NCI-H526 treated with DMSO at 0.1 percent for 48 hours (cell line): ENCODE results near the gene ZBTB7A.

Experiments
- DNase-seq: peaks from one replicate; lab custom pipeline; 2025; lab: John Stamatoyannopoulos, UW

ZBTB7A gene

GRCh38 chr19:4036576-4037300 lies 30.0 kb downstream of the ZBTB7A start:
- DNase-seq: no peak

GRCh38 chr19:4035582-4035981 lies 31.1 kb downstream of the ZBTB7A start:
- no peak for DNase-seq

- DNase-seq: no peak
Observed at GRCh38 chr19:4035018-4035566, 31.6 kb downstream of the ZBTB7A start.

- DNase-seq: no peak
Observed at GRCh38 chr19:4034048-4035017, 32.4 kb downstream of the ZBTB7A start.

- no peak for DNase-seq
Observed at GRCh38 chr19:4033028-4033956, 33.4 kb downstream of the ZBTB7A start.

- DNase-seq: no peak
Observed at GRCh38 chr19:4032436-4032835, 34.3 kb downstream of the ZBTB7A start.

- no peak for DNase-seq
Observed at GRCh38 chr19:4031420-4031819, 35.3 kb downstream of the ZBTB7A start.

- DNase-seq: no peak
Observed at GRCh38 chr19:4030981-4031380, 35.7 kb downstream of the ZBTB7A start.

GRCh38 chr19:4030552-4030951 lies 36.1 kb downstream of the ZBTB7A start:
- no peak for DNase-seq

GRCh38 chr19:4029247-4029614 lies 37.5 kb downstream of the ZBTB7A start:
- no peak for DNase-seq

GRCh38 chr19:4028334-4029246 lies 38.1 kb downstream of the ZBTB7A start:
- no peak for DNase-seq

- DNase-seq: no peak
Observed at GRCh38 chr19:4027146-4027545, 39.6 kb downstream of the ZBTB7A start.

GRCh38 chr19:4025317-4025716 lies 41.4 kb downstream of the ZBTB7A start:
- no peak for DNase-seq

- no peak for DNase-seq
Observed at GRCh38 chr19:4023600-4024398, 42.9 kb downstream of the ZBTB7A start.

GRCh38 chr19:4019578-4019977 lies 47.1 kb downstream of the ZBTB7A start:
- DNase-seq: no peak

GRCh38 chr19:4018775-4019504 lies 47.8 kb downstream of the ZBTB7A start:
- no peak for DNase-seq

- no peak for DNase-seq
Observed at GRCh38 chr19:4018140-4018613, 48.5 kb downstream of the ZBTB7A start.

GRCh38 chr19:4016903-4017638 lies 49.6 kb downstream of the ZBTB7A start:
- no peak for DNase-seq
